Muscle of arm (tissue), 12 donors: Measurements from ENCODE around the gene CTCF. TPM values are rescaled to one million over a fixed set of nuclear protein-coding genes. Genes with fewer than 3 reads are reported as not detected.

Source experiments
- DNase-seq: peaks from one replicate; pipeline ENCODE4 v3.0.0-alpha.2; 2013
- polyA plus RNA-seq, 12 donors: library from polyadenylated mRNA; unstranded; fragments of 120-200 nt; gene quantifications; one replicate each; pipeline ENCODE4 v1.2.1, GENCODE V29; 2013; ENCODE audit not compliant: insufficient read length in 12 of 12

The CTCF gene
- polyA plus RNA-seq, 12 donors = 40.4 to 71.9 (median 43.6) TPM; not detected in 1

GRCh38 chr16:67547423-67548264 lies 14.7 kb upstream of the CTCF start:
- DNase-seq = no peak

GRCh38 chr16:67548265-67549126 lies 13.8 kb upstream of the CTCF start:
- DNase-seq = no peak

GRCh38 chr16:67549240-67549639 lies 13.1 kb upstream of the CTCF start:
- DNase-seq = no peak

- no peak for DNase-seq
These were observed 12.4 kb upstream of the CTCF start for GRCh38 chr16:67549936-67550335.

- DNase-seq = no peak
These were observed 11.2 kb upstream of the CTCF start for GRCh38 chr16:67551091-67551490.

GRCh38 chr16:67551972-67552371 lies 10.4 kb upstream of the CTCF start:
- no peak for DNase-seq

GRCh38 chr16:67552476-67552875 lies 9.8 kb upstream of the CTCF start:
- no peak for DNase-seq

GRCh38 chr16:67555795-67556212 lies 6.5 kb upstream of the CTCF start:
- DNase-seq = no peak

GRCh38 chr16:67558859-67559258 lies 3.5 kb upstream of the CTCF start:
- DNase-seq = no peak

- no peak for DNase-seq
These were observed 1.4 kb upstream of the CTCF start for GRCh38 chr16:67560827-67561342.

GRCh38 chr16:67561501-67561823 lies 864 bp upstream of the CTCF start:
- DNase-seq = no peak

- peak; percentile 95 for DNase-seq
These were observed 351 bp upstream of the CTCF start for GRCh38 chr16:67561824-67562525.

GRCh38 chr16:67562918-67563707 lies 787 bp downstream of the CTCF start:
- peak; percentile 53 for DNase-seq

GRCh38 chr16:67563708-67564468 lies 1.6 kb downstream of the CTCF start:
- DNase-seq = peak; percentile 40

GRCh38 chr16:67565470-67566100 lies 3.3 kb downstream of the CTCF start:
- DNase-seq = no peak

- no peak for DNase-seq
These were observed 9.1 kb downstream of the CTCF start for GRCh38 chr16:67571464-67571863.

- DNase-seq = no peak
These were observed 9.7 kb downstream of the CTCF start for GRCh38 chr16:67571981-67572431.

- DNase-seq = no peak
These were observed 17.4 kb downstream of the CTCF start for GRCh38 chr16:67579686-67580085.

- no peak for DNase-seq
These were observed 17.9 kb downstream of the CTCF start for GRCh38 chr16:67580202-67580601.

GRCh38 chr16:67593288-67593687 lies 31.0 kb downstream of the CTCF start:
- no peak for DNase-seq
